ENCODE measurements around the gene RBM33. TPM values are rescaled to one million over a fixed set of nuclear protein-coding genes. Genes with fewer than 3 reads are reported as not detected.

The RBM33 gene
- total and polyA plus RNA-seq, 2 of the 4 experiments (the other 2 are of a cell fraction): 7.3 to 10.8 TPM

DNA sequence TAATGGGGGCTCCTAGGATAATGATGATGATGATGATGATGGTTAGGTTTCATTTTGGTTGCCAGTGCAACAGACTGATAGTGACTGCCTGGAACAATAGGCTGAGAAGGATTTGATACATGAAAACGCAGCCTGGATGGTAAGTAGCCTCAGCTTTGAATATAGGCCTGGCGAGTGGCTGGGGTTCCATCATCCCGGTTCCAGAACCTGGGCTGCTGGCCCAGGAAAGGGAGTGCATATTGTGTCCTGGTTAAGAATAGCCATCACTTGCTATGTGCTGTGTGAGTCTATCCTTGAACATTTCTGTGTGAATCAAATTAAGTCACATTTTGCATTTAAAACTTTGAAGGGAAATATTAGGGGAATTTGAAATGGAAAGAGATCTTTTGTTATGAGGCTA, 105.1 kb downstream of the RBM33 start:
- Histone ChIP-seq H3K79me1 (ENCODE audit: low read depth in 1 of 2, low read length in 2 of 2) (peaks cover 24 to 64% of the 10 kb centered on the region in 2 experiments), H2AK9ac (replicated peaks; ENCODE audit: low read depth, low read length, poor library complexity) (no peak overlapping the region), H4K8ac (ENCODE audit: low read depth in 2 of 2, low read length in 2 of 2) (no peak overlapping the region), H3K36me3 (ENCODE audit: control insufficient read depth, insufficient read depth, low read length) (peaks cover 21% of the 10 kb centered on the region), H3K4me2 (ENCODE audit: low read depth, low read length) (no peak overlapping the region), H3K27ac (ENCODE audit: insufficient read depth, low read length) (no peak overlapping the region), H3K9me1 (ENCODE audit: insufficient read depth, low read length) (peaks cover 15% of the 10 kb centered on the region; the same call in 1 of the 2 replicates), H3K18ac (ENCODE audit: low read depth, low read length) (no peak overlapping the region), H2BK15ac (ENCODE audit: low read depth, low read length) (no peak overlapping the region), H2BK5ac (ENCODE audit: low read depth, low read length, poor library complexity, severe bottlenecking) (no peak overlapping the region), H2AFZ (replicated peaks; ENCODE audit: low read length, poor library complexity) (no peak overlapping the region), H4K5ac (ENCODE audit: low read depth, low read length) (no peak overlapping the region), H3K23ac (ENCODE audit: low read depth, low read length) (no peak overlapping the region), H3K9me3 (ENCODE audit: control insufficient read depth, insufficient read depth, low read length) (no peaks in the 10 kb centered on the region), H3K4me3 (ENCODE audit: insufficient read depth, low read depth, low read length) (no peak overlapping the region), H2AK5ac (ENCODE audit: low read depth, low read length) (no peak overlapping the region), H3K4me1 (ENCODE audit: control insufficient read depth, insufficient read depth, low read length) (0 out of 2 replicates have a peak, but pooled peaks cover 2% of the 10 kb centered on the region), H3K4ac (ENCODE audit: low read depth, low read length) (no peak overlapping the region), H2BK20ac (ENCODE audit: low read depth, low read length) (no peak overlapping the region), H3K27me3 (ENCODE audit: control insufficient read depth, insufficient read depth, low read length) (no peaks in the 10 kb centered on the region), H3K14ac (replicated peaks; ENCODE audit: low read depth, low read length) (no peak overlapping the region), H3K56ac (ENCODE audit: extremely low read depth, insufficient read depth, low read length) (no peak overlapping the region), H2BK120ac (ENCODE audit: low read depth, low read length) (no peak overlapping the region), H4K20me1 (ENCODE audit: insufficient read depth, low read length) (peaks cover 41% of the 10 kb centered on the region), H3K9ac (ENCODE audit: low read depth, low read length) (no peak overlapping the region), H4K91ac (ENCODE audit: insufficient read depth, low read depth, low read length) (no peak overlapping the region)
- CTCF ChIA-PET: no interaction called here
- dilution Hi-C loops (cut with HindIII; ENCODE audit: low sequenced_read_pairs, unreplicated experiment): no loop called here
- POLR2A ChIA-PET (ENCODE audit: unreplicated experiment): no interaction called here
- intact Hi-C loops (cut with micrococcal nuclease): no loop called here
- TF ChIP-seq, protein P1, sequence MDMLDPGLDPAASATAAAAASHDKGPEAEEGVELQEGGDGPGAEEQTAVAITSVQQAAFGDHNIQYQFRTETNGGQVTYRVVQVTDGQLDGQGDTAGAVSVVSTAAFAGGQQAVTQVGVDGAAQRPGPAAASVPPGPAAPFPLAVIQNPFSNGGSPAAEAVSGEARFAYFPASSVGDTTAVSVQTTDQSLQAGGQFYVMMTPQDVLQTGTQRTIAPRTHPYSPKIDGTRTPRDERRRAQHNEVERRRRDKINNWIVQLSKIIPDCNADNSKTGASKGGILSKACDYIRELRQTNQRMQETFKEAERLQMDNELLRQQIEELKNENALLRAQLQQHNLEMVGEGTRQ (IDR thresholded peaks at IDR 0.05; ENCODE audit: low read depth, low read length): no peak
- TF ChIP-seq RAD21 (IDR thresholded peaks at IDR 0.05; ENCODE audit: low read length): no peak
- TF ChIP-seq NFE2L2 (IDR thresholded peaks at IDR 0.05; ENCODE audit: low read depth, low read length): no peak
- TF ChIP-seq CEBPB (IDR thresholded peaks at IDR 0.05; ENCODE audit: low read depth, low read length): no peak
- TF ChIP-seq, protein P2, sequence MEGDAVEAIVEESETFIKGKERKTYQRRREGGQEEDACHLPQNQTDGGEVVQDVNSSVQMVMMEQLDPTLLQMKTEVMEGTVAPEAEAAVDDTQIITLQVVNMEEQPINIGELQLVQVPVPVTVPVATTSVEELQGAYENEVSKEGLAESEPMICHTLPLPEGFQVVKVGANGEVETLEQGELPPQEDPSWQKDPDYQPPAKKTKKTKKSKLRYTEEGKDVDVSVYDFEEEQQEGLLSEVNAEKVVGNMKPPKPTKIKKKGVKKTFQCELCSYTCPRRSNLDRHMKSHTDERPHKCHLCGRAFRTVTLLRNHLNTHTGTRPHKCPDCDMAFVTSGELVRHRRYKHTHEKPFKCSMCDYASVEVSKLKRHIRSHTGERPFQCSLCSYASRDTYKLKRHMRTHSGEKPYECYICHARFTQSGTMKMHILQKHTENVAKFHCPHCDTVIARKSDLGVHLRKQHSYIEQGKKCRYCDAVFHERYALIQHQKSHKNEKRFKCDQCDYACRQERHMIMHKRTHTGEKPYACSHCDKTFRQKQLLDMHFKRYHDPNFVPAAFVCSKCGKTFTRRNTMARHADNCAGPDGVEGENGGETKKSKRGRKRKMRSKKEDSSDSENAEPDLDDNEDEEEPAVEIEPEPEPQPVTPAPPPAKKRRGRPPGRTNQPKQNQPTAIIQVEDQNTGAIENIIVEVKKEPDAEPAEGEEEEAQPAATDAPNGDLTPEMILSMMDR (conservative IDR thresholded peaks at IDR 0.05; ENCODE audit: low read depth, low read length): no peak
- no peak for TF ChIP-seq SMC3 (IDR thresholded peaks at IDR 0.05; ENCODE audit: low read depth, low read length)
- TF ChIP-seq POLR2A (IDR thresholded peaks at IDR 0.05; ENCODE audit: low read depth, low read length): no peak
- TF ChIP-seq MXI1 (IDR thresholded peaks at IDR 0.05; ENCODE audit: borderline replicate concordance, low read depth, low read length): no peak
- no peak for TF ChIP-seq FOS (IDR thresholded peaks at IDR 0.05; ENCODE audit: low read depth, low read length)
- TF ChIP-seq MAZ (IDR thresholded peaks at IDR 0.05; ENCODE audit: borderline replicate concordance, low read depth, low read length): no peak
- TF ChIP-seq BHLHE40 (IDR thresholded peaks at IDR 0.05; ENCODE audit: low read depth, low read length): no peak
- no peak for TF ChIP-seq RFX5 (IDR thresholded peaks at IDR 0.05; ENCODE audit: low read depth, low read length)
- no peak for TF ChIP-seq RCOR1 (IDR thresholded peaks at IDR 0.05; ENCODE audit: insufficient replicate concordance, low read length)
- no peak for ATAC-seq (ENCODE audit: low read depth)
- BruUV-seq (replicated peaks): no TSS peak
- in situ Hi-C loops (cut with MboI; ENCODE audit: low sequenced_read_pairs): no loop called here
- 100% methylated on average over 1 of the region's 3 CpGs; no CpG with 5 or more reads in 1 of the 2 experiments for whole genome bisulfite sequencing, 2 experiments (ENCODE audit: extremely low coverage in 2 of 2, insufficient read length in 1 of 2)
- DNase-seq: no peak
